ENCODE measurements around the gene MAPK11.
A peak's percentile ranks its signal among the peaks of the same experiment; 100 is the strongest.
"Not testable (repeated sequence)": the region's sequence is repeated elsewhere in the genome, so short reads cannot be mapped to it uniquely, and the experiment has no call there.

MAPK11 gene

DNA sequence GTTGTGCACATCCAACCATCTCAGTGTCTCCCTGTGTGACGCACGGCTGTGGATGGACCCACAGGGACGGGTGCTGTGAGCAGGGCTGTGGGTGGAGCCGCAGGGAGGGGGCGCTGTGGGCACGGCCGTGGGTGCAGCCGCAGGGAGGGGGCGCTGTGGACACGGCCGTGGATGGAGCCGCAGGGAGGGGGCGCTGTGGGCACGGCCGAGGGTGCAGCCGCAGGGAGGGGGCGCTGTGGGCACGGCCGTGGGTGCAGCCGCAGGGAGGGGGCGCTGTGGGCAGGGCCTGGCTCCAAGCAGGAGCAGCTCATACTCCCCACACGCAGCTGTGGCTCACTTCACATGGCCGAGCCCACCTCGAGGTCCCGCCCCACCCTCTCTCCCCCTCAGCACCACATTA is 6.0 kb upstream of the MAPK11 start:
- peak; percentile 54 for DNase-seq (ENCODE audit: low spot score)

DNA sequence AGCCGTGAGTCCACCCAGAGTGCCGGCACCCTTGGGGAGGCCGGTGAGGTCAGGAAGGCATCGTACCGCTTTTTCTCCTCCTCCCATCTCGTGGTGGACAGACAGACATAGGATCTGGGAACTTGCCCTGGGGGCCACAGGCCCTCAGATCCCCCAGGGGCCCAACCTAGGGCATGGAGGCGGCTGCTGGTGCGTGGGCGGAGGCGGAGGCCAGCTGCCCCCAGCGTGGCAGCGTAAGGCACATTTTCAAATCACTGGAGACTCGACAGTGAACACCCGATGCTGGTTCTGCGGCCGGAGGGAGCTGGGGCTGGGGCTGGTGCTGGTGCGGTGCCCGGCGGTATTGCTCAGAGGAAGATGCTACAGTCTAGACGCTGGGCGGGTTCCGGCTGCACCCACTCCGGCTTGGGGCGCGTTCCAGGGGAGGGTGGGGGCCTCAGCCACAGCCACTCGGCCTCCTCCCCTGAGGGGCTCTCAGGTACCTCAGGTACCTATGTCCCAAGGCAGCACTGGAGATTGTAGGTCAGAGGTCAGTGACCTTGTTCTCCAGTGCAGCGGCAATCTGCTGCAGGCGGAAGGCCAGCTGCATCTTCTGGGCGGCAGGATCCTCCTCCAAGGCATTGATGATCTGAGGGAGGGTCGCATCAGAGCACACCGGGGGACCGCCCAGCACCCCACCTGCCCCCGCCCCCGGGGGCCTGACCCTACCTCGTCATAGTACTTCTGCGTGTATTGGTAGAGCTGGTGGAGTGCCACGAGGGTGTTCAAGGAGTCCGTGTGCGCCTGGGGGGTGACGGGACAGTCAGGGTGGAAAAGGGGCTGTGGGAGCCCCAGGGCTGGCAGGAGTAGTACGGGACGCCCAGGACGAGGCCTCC is 5.2 kb upstream of the MAPK11 start:
- no peak for DNase-seq (ENCODE audit: low spot score)

- no peak for DNase-seq (ENCODE audit: low spot score)
These were observed 4.6 kb upstream of the MAPK11 start for GRCh38 chr22:50274771-50275170.

DNA sequence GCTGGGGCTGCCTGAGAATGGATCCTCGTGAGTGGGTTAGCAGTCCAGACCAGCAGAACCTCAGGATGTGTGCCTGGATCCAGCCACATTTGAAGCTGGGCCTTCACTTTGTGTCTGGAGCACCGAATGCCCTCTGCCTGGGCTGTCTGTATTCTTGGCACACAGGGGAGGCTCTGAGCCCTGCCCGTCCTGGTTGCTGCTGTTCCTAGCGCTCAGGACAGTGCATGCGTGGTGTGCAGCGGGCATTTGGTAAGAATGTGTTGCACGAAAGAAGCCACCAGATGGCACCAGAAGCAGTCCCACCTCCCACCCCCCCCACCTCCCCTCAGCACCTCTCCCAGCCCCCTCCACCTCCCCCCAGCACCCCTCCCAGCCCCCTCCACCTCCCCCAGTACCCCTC is 4.1 kb upstream of the MAPK11 start:
- peak; percentile 12 for DNase-seq (ENCODE audit: low spot score)

- DNase-seq (ENCODE audit: low spot score): not testable (repeated sequence)
These were observed 3.6 kb upstream of the MAPK11 start for GRCh38 chr22:50273781-50274180.

DNA sequence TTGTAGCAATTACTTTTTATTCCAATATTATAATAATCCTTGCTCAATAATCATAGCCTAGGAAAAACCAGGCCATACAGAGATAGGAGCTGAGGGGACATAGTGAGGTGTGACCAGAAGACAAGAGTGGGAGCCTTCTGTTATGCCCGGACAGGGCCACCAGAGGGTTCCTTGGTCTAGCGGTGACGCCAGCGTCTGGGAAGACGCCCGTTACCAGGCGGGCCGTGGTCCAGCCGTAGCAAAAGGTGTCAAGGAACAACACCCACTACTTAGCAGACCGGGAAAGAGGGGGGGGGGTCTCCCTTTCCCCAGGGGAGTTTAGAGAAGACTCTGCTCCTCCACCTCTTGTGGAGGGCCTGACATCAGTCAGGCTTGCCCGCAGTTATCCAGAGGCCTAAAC is 3.2 kb upstream of the MAPK11 start:
- DNase-seq (ENCODE audit: low spot score): not testable (repeated sequence)

DNA sequence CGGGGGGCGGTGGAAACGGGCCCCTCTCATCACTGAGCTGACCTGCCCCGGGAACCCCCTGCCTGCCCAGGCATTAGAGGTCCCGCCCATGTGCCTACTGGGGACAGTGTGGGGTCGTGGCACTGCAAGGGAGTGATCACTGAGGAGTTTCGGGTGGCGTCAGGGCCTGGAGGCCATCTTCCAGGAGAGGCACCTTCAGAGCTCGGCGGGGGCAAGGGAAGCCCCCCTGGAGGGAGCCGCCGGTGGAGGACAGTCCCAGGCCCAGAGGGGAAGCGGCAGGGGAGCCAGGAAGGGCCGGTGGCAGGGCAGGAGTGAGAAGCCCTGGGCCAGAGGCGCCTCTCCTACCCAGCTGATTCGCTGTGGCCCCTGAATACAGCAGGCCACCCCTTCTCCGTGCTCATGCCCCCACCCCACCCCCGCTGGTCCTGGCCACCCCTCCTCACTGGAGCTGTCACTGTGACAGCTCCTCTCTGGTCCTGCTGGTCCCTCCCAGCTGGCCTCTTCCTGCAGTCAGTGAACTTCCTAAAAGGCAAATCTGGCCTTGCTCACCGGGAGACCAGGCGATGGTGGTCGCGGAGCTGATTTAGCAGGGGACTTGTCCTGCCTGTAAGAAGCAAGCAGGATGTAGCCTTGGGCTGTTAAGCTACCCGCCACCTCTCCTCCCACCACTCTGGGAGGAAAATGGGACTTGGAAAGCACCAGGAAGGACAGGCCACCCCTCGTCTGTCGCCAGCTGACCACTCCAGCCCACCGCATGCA is 2.0 kb upstream of the MAPK11 start:
- no peak for DNase-seq (ENCODE audit: low spot score)

DNA sequence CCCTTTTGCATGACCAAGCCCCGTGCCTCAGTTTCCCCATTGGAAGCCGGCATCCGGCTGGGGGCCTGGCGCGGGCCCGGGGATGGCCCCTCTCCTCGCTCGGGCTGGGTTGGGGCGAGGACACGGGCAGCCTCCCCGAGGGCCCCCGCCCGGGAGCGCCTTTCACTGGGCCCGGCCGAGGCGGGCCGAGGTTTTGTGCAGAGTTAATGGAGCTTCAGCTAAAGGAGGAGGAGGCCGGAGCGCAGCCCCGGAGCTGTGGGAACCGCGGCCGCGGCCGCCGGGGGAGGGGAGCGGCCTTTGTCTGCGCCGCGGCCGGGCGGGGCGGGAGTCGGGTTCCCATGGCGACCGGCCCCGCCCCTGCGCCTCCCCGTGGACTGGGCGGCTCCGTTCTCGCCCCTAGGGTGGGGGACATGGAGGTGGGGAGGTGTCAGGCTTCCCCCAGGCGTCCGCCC is 1.4 kb upstream of the MAPK11 start:
- DNase-seq (ENCODE audit: low spot score): peak; percentile 33

DNA sequence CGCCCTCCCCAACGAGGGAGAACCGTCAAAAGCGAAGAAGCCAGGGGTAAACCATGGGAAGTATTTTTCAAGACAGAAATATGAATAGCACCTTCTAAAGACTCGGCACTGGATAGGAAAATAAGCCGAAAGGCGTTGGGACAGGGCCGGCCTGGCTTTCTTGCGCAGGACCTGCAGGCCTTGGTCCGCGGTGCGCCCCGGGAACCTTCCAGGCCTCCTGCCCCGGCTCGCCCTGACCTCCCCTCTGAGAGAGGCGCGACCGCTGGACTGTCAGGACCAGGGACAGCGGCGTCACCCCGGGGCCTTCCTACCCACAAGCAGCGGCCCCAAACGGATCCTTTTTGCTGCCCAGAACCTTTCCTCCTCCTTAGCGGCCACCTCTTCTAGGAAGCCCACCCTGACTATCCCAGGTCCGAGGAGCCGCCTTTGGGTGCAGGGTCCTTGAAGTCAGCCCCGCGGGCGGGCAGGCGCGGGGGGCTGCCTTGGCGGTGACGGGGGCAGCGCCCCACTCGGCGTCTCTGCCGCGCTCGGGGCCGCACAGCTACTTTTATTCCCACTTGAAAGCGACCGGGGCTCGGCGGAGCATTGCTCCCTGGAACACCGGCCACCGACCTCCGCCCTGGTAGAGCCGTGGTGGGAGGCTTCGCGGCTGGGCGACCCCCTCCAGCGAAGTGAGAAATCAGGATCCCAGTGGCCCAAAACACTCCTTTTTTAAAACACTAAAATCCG is 650 bp upstream of the MAPK11 start:
- DNase-seq (ENCODE audit: low spot score): peak; percentile 17

DNA sequence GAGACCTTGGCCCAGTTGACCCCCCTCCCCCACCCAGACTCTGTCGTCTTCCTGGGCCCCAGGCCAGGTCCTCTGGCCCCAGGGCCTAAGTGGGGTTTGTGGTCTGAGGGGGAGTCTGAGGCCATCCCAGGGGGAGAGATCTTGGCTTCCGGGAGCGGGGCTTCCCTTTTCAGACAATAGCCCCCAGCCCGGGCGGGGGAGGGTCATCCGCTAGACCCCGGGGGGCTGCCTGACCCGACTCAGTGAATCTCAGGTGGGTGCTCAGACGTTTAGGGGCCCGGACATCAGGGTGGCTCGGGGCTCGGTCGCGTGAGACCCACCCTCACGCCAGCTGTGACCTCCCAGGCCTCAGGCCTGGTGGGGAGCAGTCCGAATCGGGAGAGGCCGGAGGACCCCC is 609 bp downstream of the MAPK11 start:
- DNase-seq (ENCODE audit: low spot score): no peak

DNA sequence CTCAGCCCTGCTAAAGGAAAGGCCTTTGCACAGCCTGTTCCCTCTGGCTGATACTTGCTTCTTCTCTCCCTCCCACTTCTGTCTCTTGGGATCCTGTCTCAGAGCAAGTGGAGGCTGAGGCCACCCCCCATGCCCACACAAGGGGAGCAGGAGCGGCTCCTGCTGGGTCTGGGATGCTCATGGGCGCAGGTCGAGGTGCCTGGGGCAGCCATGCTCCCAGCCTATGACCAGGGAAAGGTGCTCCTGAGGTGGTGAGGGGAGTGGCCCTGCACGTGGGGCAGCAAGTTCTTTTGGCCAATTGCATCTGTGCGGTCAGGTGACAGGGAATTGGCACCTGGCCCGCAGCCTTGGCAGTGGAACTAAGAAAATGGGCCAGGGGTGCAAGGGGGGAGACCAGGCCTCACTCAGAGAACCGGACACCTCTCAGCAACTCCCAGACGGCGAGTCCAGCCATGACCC is 1.5 kb downstream of the MAPK11 start:
- no peak for DNase-seq (ENCODE audit: low spot score)

GRCh38 chr22:50267591-50268390 is 2.4 kb downstream of the MAPK11 start:
- peak; percentile 17 for DNase-seq (ENCODE audit: low spot score)

- no peak for DNase-seq (ENCODE audit: low spot score)
These were observed 3.2 kb downstream of the MAPK11 start for GRCh38 chr22:50266994-50267393.

GRCh38 chr22:50264946-50265669 is 5.1 kb downstream of the MAPK11 start:
- no peak for DNase-seq (ENCODE audit: low spot score)

GRCh38 chr22:50264104-50264745 is 6.0 kb downstream of the MAPK11 start:
- DNase-seq (ENCODE audit: low spot score): no peak

DNA sequence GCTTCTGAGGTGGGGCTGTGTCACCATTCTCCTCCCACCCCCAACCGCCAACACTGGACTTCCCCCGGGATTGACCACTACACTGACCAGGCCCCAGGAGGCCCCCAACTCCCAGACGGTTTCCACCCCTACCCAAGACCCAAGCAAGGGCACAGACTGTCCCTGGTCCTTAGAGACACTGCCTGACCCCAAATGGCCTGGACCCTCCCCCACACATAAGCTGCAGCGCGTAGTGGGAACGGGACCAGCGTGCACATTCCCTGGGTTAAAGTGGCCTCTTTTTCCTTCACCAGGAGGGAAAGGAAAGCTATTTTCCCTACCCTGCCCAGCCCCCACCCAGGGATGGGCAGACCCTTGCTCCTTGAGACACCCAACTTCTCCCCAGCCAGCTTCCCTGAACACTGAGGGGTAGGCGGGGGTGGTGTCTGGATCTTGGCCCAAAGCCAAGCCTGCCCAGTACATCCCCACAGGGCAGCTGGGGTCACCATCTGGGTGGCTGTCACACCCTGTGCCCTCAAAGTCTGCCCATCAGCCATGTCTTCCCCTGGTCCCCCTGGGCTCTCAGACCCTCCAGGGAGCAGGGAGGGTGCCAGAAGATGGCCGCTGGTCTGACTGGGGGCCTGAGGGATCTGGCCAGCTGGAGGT is 7.1 kb downstream of the MAPK11 start:
- no peak for DNase-seq (ENCODE audit: low spot score)

GRCh38 chr22:50262460-50262911 is 7.7 kb downstream of the MAPK11 start:
- no peak for DNase-seq (ENCODE audit: low spot score)

GRCh38 chr22:50261615-50262459 is 8.3 kb downstream of the MAPK11 start, which contains the start of gene MAPK12:
Gene MAPK12, minus strand, starts transcription at chr22:50261683. Its CDS starts 174 bp downstream, at chr22:50261509.
- DNase-seq (ENCODE audit: low spot score): no peak

Data from hematopoietic multipotent progenitor cell treated with erythropoietin and hydrocortisone succinate and interleukin-3 and kit ligand, for 15 days (in vitro differentiated cells).